HepG2 (cell line): ENCODE measurements around the gene KATNB1. TPM values are rescaled to one million over a fixed set of nuclear protein-coding genes. Genes with fewer than 3 reads are reported as not detected.
A peak's percentile ranks its signal among the peaks of the same experiment; 100 is the strongest.

Experiments used
- CC2D1A ChIP-seq: sonication (generic); formaldehyde crosslinking; IDR thresholded peaks from 2 replicates; pipeline ENCODE4 v1.8.1; 2023; ENCODE audit warnings: mild to moderate bottlenecking, missing genetic modification reagents
- CENPX ChIP-seq: sonication (generic); formaldehyde crosslinking; IDR thresholded peaks from 2 replicates; pipeline ENCODE4 v1.9.0; 2021; ENCODE audit warnings: mild to moderate bottlenecking, missing genetic modification reagents, moderate library complexity
- DMTF1 ChIP-seq: sonication (generic); formaldehyde crosslinking; IDR thresholded peaks from 2 replicates; pipeline ENCODE4 v1.4.0; 2020; ENCODE audit warnings: mild to moderate bottlenecking, missing genetic modification reagents
- DNMT1 ChIP-seq: sonication (generic); formaldehyde crosslinking; IDR thresholded peaks from 2 replicates; pipeline ENCODE4 v1.5.1; 2020; ENCODE audit warnings: mild to moderate bottlenecking, missing genetic modification reagents
- HCFC1 ChIP-seq: fragments of 150-350 bp; IDR thresholded peaks from 2 replicates; pipeline ENCODE4 v1.6.1; 2014; ENCODE audit warnings: low read depth, low read length
- KDM6A ChIP-seq: IDR thresholded peaks from 2 replicates; pipeline ENCODE4 v1.6.1; 2016; ENCODE audit warnings: low read depth
- NFKBIZ ChIP-seq: IDR thresholded peaks from 2 replicates; pipeline ENCODE4 v1.6.1; 2018; ENCODE audit warnings: missing genetic modification reagents, missing compliant biosample characterization
- PAXIP1 ChIP-seq: sonication (generic); formaldehyde crosslinking; conservative IDR thresholded peaks from 2 replicates; pipeline ENCODE4 v1.4.0; 2020; ENCODE audit warnings: mild to moderate bottlenecking, missing genetic modification reagents, moderate library complexity
- PBX3 ChIP-seq: sonication (generic); formaldehyde crosslinking; IDR thresholded peaks from 2 replicates; pipeline ENCODE4 v1.8.1; 2023; ENCODE audit warnings: missing genetic modification reagents, inconsistent platforms, borderline replicate concordance
- RFX3 ChIP-seq: IDR thresholded peaks from 2 replicates; pipeline ENCODE4 v1.6.1; 2016; ENCODE audit warnings: missing biosample characterization, missing genetic modification reagents
- TEAD2 ChIP-seq: sonication (generic); formaldehyde crosslinking; IDR thresholded peaks from 2 replicates; pipeline ENCODE4 v1.9.0; 2021; ENCODE audit warnings: missing genetic modification reagents
- ZBTB34 ChIP-seq: sonication (generic); formaldehyde crosslinking; IDR thresholded peaks from 2 replicates; pipeline ENCODE4 v1.8.0; 2022; ENCODE audit warnings: mild to moderate bottlenecking, missing genetic modification reagents
- ZBTB7A ChIP-seq: sonication (generic); formaldehyde crosslinking; IDR thresholded peaks from 2 replicates; pipeline ENCODE4 v1.8.0; 2022; ENCODE audit warnings: mild to moderate bottlenecking, missing genetic modification reagents
- ZC3H13 ChIP-seq: sonication (generic); formaldehyde crosslinking; IDR thresholded peaks from 2 replicates; pipeline ENCODE4 v1.8.1; 2023; ENCODE audit warnings: mild to moderate bottlenecking, missing genetic modification reagents, moderate library complexity
- ZNF292 ChIP-seq: sonication (generic); formaldehyde crosslinking; IDR thresholded peaks from 2 replicates; pipeline ENCODE4 v1.8.1; 2022; ENCODE audit warnings: mild to moderate bottlenecking, low read depth, missing genetic modification reagents, borderline replicate concordance
- ZNF331 ChIP-seq: sonication (generic); formaldehyde crosslinking; IDR thresholded peaks from 2 replicates; pipeline ENCODE4 v1.4.0; 2020; ENCODE audit warnings: missing genetic modification reagents
- ZNF383 ChIP-seq: sonication (generic); formaldehyde crosslinking; IDR thresholded peaks from 2 replicates; pipeline ENCODE4 v1.4.0; 2020; ENCODE audit warnings: missing genetic modification reagents, mild to moderate bottlenecking, borderline replicate concordance
- ZNF496 ChIP-seq: sonication (generic); formaldehyde crosslinking; IDR thresholded peaks from 2 replicates; pipeline ENCODE4 v1.8.1; 2023; ENCODE audit warnings: mild to moderate bottlenecking, moderate library complexity, missing genetic modification reagents; ENCODE audit not compliant: insufficient replicate concordance
- ZNF564 ChIP-seq: sonication (generic); formaldehyde crosslinking; IDR thresholded peaks from 2 replicates; pipeline ENCODE4 v1.8.1; 2023; ENCODE audit warnings: mild to moderate bottlenecking, missing genetic modification reagents
- ZNF777 ChIP-seq: sonication (generic); formaldehyde crosslinking; IDR thresholded peaks from 2 replicates; pipeline ENCODE4 v1.4.0; 2020; ENCODE audit warnings: missing genetic modification reagents
- polyA plus RNA-seq, 8 experiments: library from polyadenylated mRNA; depleted of rRNA in 3 of 8; stranded (reverse) in 7 of 8; unstranded in 1 of 8; fragments of >200 nt; fragmentation: Illumina TruSeq in 4 of 8; extraction: Trizol in 4 of 8; gene quantifications; 2 replicates each; pipeline versions ENCODE4 v1.2.1 to v1.2.3, GENCODE V29; 2011 to 2016; ENCODE audit warnings: low read depth in 4 of 8, missing spikeins in 1 of 8, mixed read lengths in 1 of 8; ENCODE audit not compliant: insufficient read depth in 1 of 8
- total RNA-seq, 5 experiments: library from RNA; depleted of rRNA; stranded (reverse); fragments of >200 nt; fragmentation: Illumina TruSeq; extraction: Trizol; gene quantifications; 2 replicates each; pipeline ENCODE4 v1.2.3, GENCODE V29; 2016; ENCODE audit warnings: low read depth in 1 of 5
- TF ChIP-seq, protein P1 (sequence below): IDR thresholded peaks from 2 replicates; pipeline ENCODE4 v1.6.1; 2012; ENCODE audit warnings: inconsistent platforms

KATNB1 gene
- total and polyA plus RNA-seq, 2 of the 13 experiments (the other 11 are each of a cell fraction or from before 2014, with no cell fraction given): 31.5 to 43.5 TPM

DNA sequence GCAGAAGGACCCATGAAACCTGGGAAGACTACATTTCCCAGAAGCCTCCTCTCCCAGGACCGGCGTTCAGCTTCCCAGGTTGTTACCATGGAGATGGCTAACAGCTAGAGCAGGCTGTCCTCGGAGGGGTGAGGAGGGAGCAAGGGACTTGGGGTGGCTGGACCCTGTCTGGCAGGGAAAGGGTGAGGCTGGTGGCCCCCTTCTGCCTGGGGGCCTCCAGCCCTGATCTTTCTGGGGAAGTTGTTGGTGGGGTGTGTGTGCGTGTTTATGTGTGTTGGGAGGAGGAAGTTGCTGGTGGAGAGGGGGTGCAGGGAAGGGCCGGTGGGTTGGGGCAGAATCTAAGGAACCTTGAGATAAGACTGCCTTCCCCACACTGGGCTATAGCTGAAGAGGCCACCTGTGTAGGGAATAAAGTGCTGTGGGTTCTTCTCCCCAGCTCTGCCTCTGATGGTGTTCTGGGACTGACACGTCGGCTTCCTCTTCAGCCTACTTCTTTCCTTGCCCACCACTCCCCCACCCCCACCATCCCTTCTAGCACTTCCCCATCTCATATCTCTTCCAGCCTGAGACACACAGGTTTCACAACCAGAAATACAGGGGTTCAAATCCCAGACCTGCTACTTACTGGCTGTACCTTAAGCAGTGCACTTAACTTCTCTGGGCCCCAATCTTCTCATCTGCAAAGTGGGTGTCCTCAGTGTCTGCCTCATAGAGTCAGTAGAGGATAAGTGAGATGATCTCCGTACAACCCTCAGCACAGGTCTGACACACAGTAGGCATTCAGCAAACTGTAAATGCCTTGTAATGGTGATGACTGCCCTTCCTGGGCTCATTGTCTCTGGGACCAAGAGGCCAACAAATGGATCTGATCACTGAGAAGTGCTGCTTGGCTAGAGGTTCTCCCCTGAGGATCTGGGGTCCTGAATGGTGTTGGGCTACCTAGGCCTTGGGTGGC is 40.6 kb upstream of the KATNB1 start, which contains the start of gene DRC7 (continued):
- TF ChIP-seq PAXIP1 (0 out of 2 replicates have a peak, but pooled peaks have one; percentile 6), TEAD2 (CRISPR knock-in tag) (no peak), HCFC1 (peak; percentile 88), ZC3H13 (no peak), CC2D1A (CRISPR knock-in tag) (no peak), PBX3 (CRISPR knock-in tag) (no peak), ZNF496 (no peak), ZNF292 (CRISPR knock-in tag) (no peak), ZNF331 (CRISPR knock-in tag) (peak; percentile 13; the same call in 1 of the 2 replicates), DNMT1 (CRISPR knock-in tag) (no peak), ZBTB34 (CRISPR knock-in tag) (no peak), ZNF777 (CRISPR knock-in tag) (no peak), KDM6A (CRISPR knock-in tag) (no peak), NFKBIZ (CRISPR knock-in tag) (peak; percentile 34; the same call in 1 of the 2 replicates), ZNF564 (CRISPR knock-in tag) (no peak), RFX3 (CRISPR knock-in tag) (peak; percentile 93), DMTF1 (no peak), CENPX (no peak), ZNF383 (no peak), ZBTB7A (CRISPR knock-in tag) (no peak)
- TF ChIP-seq, protein P1, sequence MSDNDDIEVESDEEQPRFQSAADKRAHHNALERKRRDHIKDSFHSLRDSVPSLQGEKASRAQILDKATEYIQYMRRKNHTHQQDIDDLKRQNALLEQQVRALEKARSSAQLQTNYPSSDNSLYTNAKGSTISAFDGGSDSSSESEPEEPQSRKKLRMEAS: peak; percentile 24; the same call in 1 of the 2 replicates
